B cell (primary cell): ENCODE data around the gene KCNK1.

Experiments used
- EZH2 ChIP-seq: IDR thresholded peaks from 2 replicates; pipeline ENCODE4 v1.6.1; 2012; ENCODE audit warnings: borderline replicate concordance, low read depth, mild to moderate bottlenecking, moderate library complexity, low read length; ENCODE audit not compliant: insufficient read depth, poor library complexity, severe bottlenecking
- TF ChIP-seq, protein P1 (sequence below): fragments of 200-600 bp; IDR thresholded peaks from one replicate; pipeline ENCODE4 v1.8.0; 2022; ENCODE audit warnings: antibody characterized with exemption, mild to moderate bottlenecking

DNA sequence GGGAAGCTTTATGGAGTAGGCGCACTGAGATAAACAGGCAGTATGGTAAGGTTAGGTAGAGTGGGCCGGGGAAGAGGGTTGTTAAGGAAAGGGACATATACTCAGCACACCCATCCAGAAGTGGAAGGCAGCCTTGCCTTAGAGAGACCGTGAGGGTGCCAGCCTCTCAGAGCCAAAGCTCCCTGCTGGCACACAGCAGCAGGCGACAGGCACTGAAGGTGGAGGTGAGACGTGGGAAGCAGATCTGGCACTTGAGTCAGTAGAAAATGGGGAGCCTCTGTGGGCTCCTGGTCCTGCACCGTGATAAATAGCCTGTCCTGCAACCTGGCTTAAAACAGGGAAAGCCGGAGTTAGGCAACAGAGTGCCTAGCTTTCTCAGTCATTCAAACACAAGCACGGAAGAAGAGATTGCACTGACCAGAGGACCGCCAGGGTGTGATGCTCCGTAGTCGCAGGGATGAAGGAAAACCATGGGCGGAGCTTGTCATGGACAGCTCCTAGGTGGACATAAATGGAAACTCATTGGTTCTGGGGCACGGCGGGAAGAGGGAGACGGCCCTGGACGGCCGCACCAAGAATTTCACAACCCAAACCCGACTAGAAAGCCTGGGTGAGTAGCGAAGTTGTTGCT is 15.5 kb downstream of the KCNK1 start:
- TF ChIP-seq, protein P1, sequence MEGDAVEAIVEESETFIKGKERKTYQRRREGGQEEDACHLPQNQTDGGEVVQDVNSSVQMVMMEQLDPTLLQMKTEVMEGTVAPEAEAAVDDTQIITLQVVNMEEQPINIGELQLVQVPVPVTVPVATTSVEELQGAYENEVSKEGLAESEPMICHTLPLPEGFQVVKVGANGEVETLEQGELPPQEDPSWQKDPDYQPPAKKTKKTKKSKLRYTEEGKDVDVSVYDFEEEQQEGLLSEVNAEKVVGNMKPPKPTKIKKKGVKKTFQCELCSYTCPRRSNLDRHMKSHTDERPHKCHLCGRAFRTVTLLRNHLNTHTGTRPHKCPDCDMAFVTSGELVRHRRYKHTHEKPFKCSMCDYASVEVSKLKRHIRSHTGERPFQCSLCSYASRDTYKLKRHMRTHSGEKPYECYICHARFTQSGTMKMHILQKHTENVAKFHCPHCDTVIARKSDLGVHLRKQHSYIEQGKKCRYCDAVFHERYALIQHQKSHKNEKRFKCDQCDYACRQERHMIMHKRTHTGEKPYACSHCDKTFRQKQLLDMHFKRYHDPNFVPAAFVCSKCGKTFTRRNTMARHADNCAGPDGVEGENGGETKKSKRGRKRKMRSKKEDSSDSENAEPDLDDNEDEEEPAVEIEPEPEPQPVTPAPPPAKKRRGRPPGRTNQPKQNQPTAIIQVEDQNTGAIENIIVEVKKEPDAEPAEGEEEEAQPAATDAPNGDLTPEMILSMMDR: no peak
- TF ChIP-seq EZH2: no peak
